ENCODE data around the gene DCST2. TPM values are rescaled to one million over a fixed set of nuclear protein-coding genes. Genes with fewer than 3 reads are reported as not detected.
"Not testable (repeated sequence)": the region's sequence is repeated elsewhere in the genome, so short reads cannot be mapped to it uniquely, and the experiment has no call there.

Gene DCST2
- polyA plus RNA-seq, 1 donor from 2014 or later: 1.8 TPM

- peaks cover 17% of the 10 kb centered on the region for H3K79me2 ChIP-seq (replicated peaks; ENCODE audit: insufficient read depth, low read length)
These were observed 46.3 kb downstream of the DCST2 start for GRCh38 chr1:154987326-154987725.

GRCh38 chr1:154986736-154987135 lies 46.8 kb downstream of the DCST2 start:
- H3K79me2 ChIP-seq (replicated peaks; ENCODE audit: insufficient read depth, low read length): peaks cover 17% of the 10 kb centered on the region
- not testable (repeated sequence) for H3K4me2 ChIP-seq (ENCODE audit: low read length)

More at GRCh38 chr1:154987326-154987725, 46.3 kb downstream of the DCST2 start:
- Histone ChIP-seq H3K9me2 (ENCODE audit: insufficient read depth, low read length) (no peaks in the 10 kb centered on the region), H3K9me3 (ENCODE audit: low read length) (no peaks in the 10 kb centered on the region), H2AFZ (ENCODE audit: low read depth, low read length) (no peak overlapping the region), H3K4me3 (ENCODE audit: low read length) (no peak overlapping the region), H3K36me3 (ENCODE audit: insufficient read depth, low read length) (no peaks in the 10 kb centered on the region), H3K9ac (ENCODE audit: low read length) (no peak overlapping the region), H3K27ac (ENCODE audit: low read length) (no peak overlapping the region), H3K4me2 (ENCODE audit: low read length) (no peak overlapping the region), H4K20me1 (ENCODE audit: insufficient read depth) (no peaks in the 10 kb centered on the region), H3K27me3 (ENCODE audit: insufficient read depth, low read depth, low read length) (no peaks in the 10 kb centered on the region), H3F3A (ENCODE audit: insufficient read depth, low read length, poor library complexity, severe bottlenecking) (no peaks in the 10 kb centered on the region)
- TF ChIP-seq POLR2AphosphoS5 (IDR thresholded peaks at IDR 0.05) (no peak), TAF1 (IDR thresholded peaks at IDR 0.05; ENCODE audit: low read depth) (no peak)

GRCh38 chr1:154983776-154984466 lies 49.7 kb downstream of the DCST2 start:
- Histone ChIP-seq H3F3A (ENCODE audit: insufficient read depth, low read length, poor library complexity, severe bottlenecking) (no peaks in the 10 kb centered on the region), H3K27me3 (ENCODE audit: insufficient read depth, low read depth, low read length) (no peaks in the 10 kb centered on the region), H4K20me1 (ENCODE audit: insufficient read depth) (no peaks in the 10 kb centered on the region), H3K36me3 (ENCODE audit: insufficient read depth, low read length) (no peaks in the 10 kb centered on the region), H3K4me2 (ENCODE audit: low read length) (peak overlapping the region; percentile 85), H3K79me2 (replicated peaks; ENCODE audit: insufficient read depth, low read length) (peaks cover 17% of the 10 kb centered on the region), H3K9me2 (ENCODE audit: insufficient read depth, low read length) (no peaks in the 10 kb centered on the region), H3K4me3 (ENCODE audit: low read length) (peak overlapping the region; percentile 94), H3K27ac (ENCODE audit: low read length) (peak overlapping the region; percentile 92), H3K9ac (ENCODE audit: low read length) (peak overlapping the region; percentile 86), H2AFZ (ENCODE audit: low read depth, low read length) (peak overlapping the region; percentile 66), H3K9me3 (ENCODE audit: low read length) (no peaks in the 10 kb centered on the region)
- TF ChIP-seq REST (IDR thresholded peaks at IDR 0.05; ENCODE audit: borderline replicate concordance) (no peak), CTCF (IDR thresholded peaks at IDR 0.05; ENCODE audit: poor library complexity, severe bottlenecking) (peak; percentile 9)

More at GRCh38 chr1:154986736-154987135, 46.8 kb downstream of the DCST2 start:
- H4K20me1 ChIP-seq (ENCODE audit: insufficient read depth); H3F3A ChIP-seq (ENCODE audit: insufficient read depth, low read length, poor library complexity, severe bottlenecking); H3K9me3 ChIP-seq (ENCODE audit: low read length); H2AFZ ChIP-seq (ENCODE audit: low read depth, low read length); H3K27ac ChIP-seq (ENCODE audit: low read length); H3K9me2 ChIP-seq (ENCODE audit: insufficient read depth, low read length); H3K36me3 ChIP-seq (ENCODE audit: insufficient read depth, low read length); H3K27me3 ChIP-seq (ENCODE audit: insufficient read depth, low read depth, low read length); H3K9ac ChIP-seq (ENCODE audit: low read length); H3K4me3 ChIP-seq (ENCODE audit: low read length): not testable (repeated sequence)

Measured in neural cell (in vitro differentiated cells).